Measurements from ENCODE around the gene OAS3.
"Not testable (repeated sequence)": the region's sequence is repeated elsewhere in the genome, so short reads cannot be mapped to it uniquely, and the experiment has no call there.

The OAS3 gene

DNA sequence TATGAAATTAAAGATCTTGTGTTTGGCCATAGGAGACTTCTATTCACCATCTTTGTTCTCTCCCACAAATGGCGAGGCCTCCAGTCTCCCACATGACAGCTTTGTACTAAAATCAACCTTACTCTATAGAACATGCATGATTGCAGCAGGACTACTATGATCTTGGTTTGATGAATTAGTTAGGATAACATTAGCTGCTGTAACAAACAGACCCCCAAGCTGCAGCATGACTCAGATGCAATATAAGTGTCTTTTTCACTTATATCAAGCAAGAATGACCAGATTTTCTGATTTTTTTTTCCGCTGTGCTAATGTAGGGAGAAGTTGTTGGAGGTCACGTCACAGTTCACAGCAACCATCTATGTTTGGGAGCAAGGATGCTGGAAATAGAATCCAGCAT is 10.8 kb upstream of the OAS3 start:
- DNase-seq, result no peak

DNA sequence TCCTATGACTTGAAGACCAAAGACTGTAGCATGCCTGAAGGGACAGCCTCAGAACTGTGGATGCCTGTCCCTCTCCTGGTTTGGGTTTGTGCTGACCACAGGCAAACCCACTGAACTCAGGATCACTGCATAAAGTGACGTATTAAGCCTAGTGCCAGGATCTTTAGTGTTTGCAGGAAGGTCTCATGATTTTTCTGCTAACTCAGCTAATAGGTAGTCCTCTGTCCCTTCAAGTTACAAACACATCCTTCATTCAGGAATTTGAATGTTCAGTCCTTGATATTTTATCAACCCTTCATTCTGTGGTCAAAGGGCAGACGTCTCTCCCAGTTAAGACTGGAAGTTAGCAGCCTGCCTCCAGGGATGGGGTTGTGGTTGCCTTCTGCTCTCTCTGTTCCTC is 10.3 kb upstream of the OAS3 start:
- no peak for DNase-seq

DNA sequence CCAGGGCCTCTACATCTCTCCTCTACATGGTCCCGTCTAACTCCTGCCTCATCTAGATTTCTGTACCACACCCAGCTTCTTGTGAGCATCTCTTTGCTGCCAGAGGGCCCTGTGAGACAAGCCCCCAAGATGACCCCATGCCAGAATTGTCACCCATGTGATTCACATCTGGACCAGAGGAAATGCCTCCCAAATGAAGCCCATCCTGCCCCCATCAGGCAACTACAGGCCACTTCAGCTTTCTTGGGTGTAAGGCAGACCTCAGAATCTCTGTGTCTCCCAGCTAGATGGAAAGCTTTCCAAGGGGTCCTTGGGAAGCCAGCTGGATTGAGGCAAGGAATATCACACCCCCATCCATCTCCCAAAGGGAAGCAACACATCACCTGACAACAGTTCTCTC is 9.3 kb upstream of the OAS3 start:
- DNase-seq, result no peak

DNA sequence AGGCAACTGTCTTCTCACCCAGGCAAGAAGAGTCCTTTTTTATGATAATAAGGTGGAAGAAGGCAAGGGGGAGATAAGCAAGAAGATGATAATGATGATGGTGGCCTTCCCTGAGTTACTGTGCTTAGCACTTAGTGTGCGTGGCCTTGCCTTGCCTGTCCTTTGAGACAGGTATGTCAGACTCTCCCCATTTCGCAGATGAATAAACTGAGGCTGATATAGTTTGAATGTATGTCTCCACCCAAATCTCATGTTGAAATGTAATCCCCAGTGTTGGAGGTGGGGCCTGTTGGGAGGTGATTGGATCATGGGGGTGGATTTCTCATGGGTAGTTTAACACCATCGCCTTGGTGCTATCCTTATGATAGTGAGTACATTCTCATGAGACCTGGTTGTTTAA is 8.6 kb upstream of the OAS3 start:
- no peak for DNase-seq

DNA sequence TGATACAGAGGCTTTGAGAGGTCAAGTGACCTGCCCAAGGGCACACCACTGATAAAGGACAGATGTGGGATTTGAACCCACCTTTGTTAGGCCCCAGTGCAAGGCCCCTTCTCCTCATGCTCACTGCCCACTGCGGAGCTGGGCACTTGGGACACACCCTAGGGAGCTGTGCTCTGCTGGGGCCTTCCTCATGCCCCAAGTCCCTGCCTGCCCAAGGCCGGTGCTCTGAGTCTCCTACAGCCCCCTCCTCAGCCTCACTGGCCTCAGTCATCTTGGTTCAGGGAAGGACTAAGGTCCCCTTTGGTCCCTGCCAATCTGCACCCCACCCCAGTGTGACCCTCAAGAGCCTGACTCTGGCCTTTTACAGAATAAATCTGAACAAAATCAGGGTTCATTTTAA is 7.9 kb upstream of the OAS3 start:
- DNase-seq, result no peak

DNA sequence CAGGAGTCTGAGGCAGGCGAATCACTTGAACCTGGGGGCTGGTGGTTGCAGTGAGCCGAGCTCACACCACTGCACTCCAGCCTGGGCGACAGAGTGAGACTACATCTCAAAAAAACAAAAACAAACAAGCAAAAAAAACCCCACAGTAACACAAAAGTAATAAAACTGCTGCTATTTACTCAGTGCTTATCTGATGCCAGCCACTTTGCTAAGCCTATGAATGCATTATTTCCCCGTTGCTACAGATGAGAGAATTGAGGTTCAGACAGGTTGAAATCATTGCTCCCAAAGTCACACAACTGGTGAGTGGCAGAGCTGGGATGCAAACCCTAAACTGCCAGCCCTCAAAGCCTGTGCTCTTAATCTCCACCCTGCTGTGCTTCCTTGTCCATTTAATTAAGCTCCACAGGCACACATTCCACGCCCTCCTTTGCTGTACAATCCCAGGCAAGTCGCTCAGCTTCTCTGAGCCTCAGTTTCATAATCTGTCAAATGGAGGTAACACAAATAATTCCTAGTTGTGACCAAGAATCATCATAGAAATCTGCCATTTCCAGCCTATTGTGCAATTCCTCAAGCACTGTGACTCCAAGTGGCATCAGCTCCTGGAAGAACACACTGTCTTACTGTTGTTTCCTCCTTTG is 5.7 kb upstream of the OAS3 start:
- no peak for DNase-seq

DNA sequence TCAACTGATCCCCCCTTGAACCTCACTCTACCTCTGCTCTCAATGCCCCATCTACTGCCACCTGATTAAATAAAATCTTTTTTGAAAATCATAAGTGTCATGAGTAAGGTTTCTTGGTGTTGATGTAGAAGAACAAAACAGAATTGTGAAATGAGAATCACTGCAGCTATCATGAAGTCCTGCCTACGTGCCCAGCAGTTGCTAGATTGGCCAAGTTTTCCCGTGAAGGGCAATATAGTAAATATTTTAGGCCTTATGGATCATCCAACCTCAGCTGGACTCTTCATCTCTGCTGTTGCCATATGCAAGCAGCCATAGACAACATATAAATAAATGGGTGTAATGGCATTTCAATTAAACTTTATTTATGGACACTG is 5.2 kb upstream of the OAS3 start:
- no peak for DNase-seq

DNA sequence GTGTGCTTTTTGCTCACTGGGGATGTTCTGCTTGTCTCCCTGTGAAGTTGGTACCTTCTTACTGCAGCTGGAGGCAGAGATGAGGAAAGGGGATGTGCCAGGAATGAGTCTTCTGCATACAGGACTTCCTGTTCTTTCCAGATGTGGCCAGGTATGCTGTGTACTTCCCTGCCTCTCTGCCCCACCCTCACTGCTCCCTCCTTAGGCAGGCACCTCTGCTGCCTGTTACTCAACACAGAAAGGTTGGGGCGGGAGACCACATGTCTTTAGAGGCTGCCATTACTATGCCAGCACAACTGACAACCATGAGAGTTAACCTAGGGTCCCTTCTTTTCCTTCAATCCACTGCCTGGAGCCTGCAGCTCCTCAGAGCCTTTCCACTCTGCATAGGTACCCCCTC is 2.0 kb upstream of the OAS3 start:
- no peak for DNase-seq

DNA sequence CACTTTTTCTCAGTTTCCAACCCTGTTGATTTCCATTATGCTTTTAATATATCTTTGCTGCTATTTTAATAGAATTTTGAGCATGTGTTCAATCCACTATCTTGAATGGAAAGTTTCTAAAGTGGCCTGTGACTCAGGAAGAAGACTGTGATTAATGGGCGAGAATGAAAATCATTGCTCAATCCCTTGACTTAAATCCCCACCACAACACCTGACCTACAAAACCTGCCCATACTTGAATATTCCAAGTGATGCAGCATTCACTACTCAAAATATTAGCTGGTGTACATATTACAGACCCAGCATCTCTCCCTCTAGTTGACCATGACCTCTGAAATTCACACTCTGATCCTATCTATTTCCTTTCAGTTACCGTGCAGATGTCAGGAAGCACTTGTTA is 1.3 kb upstream of the OAS3 start:
- DNase-seq, result no peak

DNA sequence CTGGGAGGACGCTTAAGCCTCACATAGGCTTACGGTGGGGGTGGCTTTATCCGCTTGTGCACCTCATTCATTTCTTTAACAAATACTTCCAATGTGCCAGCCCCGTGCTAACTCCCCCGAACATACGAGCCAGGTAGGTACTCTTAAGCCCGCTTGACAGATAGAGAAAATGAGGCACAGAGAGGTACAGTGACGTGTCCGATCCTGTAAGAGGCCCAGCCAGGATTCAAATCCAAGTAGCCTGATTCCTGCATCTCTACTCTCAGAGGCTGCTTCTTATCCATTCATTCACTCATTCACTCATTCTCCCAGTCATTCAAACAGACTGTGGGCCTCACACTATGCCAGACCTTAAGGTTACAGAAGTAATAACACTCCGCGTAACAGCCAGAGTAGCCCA is 477 bp downstream of the OAS3 start:
- no peak for DNase-seq

DNA sequence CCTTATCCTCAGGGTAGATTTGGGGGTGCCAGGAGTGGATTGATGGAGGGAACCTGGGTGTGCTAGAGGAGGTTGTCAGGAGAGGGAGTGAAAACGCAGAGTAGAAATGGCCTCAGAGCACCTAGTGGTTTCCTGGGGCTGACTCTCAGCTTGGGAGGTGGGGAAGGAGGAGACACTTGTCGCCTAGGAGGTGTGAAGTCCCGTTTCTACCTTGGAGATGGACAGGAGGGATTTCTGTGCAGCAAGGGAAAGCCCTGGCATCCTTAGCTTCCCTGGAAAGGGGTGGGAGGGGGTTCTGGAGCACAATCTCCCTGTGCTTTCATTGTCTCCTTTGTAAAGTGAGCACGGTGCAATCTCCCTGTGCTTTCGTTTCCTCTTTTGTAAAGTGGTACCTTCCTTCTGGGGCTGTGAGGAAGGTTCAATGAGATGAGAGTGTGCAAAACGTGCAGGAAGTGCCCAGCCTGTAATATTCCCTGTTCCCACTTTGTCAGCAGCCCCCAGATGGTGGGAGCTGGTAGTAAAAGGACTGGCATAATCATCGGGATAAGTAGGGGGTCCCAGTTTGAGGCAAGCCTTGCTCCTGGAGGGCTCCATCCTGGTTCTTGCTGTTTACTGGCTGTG is 1.6 kb downstream of the OAS3 start:
- peak; percentile 57 for DNase-seq

DNA sequence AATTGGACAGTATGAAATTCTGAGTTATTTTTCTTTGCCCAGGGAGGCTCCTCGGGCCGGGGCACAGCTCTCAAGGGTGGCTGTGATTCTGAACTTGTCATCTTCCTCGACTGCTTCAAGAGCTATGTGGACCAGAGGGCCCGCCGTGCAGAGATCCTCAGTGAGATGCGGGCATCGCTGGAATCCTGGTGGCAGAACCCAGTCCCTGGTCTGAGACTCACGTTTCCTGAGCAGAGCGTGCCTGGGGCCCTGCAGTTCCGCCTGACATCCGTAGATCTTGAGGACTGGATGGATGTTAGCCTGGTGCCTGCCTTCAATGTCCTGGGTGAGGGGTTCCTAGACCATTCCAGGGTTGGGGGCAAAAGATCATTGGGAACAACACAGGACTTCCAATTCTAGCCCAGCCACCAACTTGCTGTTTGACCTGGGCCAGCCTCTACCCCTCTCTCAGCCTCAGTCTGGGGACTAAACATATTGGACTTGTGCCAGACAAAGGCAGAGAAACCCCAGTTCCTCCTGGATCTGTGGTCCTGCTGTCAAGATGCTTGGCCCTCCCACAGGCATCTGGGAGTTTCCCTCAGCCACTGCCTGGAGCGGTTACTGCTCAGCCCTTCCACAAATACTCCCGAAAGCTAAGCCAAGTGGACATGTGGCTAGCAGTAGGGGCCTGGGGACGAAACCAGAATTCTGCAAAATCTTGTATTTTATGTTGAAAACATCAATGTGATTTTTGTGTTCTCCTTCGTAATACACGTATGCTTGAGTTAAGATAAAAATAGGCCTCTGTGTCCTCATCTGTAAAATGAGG is 3.5 kb downstream of the OAS3 start:
- no peak for DNase-seq

DNA sequence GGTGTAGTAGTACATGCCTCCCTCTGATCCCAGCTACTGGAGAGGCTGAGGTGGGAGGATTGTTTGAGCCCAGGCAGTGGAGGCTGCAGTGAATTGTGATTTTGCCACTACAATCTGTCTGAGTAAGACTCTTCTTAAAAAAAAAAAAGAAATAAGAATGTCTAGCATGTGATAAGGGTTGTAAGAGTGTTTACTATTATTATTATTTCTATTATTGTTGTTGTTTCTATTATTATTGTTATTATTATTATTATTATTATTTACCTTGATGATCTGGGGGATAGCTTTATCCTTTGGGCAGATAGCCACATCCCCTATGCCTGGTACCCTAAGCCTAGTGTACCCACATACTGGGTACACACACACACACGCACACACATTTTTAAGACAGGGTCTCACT is 4.3 kb downstream of the OAS3 start:
- DNase-seq, result no peak

DNA sequence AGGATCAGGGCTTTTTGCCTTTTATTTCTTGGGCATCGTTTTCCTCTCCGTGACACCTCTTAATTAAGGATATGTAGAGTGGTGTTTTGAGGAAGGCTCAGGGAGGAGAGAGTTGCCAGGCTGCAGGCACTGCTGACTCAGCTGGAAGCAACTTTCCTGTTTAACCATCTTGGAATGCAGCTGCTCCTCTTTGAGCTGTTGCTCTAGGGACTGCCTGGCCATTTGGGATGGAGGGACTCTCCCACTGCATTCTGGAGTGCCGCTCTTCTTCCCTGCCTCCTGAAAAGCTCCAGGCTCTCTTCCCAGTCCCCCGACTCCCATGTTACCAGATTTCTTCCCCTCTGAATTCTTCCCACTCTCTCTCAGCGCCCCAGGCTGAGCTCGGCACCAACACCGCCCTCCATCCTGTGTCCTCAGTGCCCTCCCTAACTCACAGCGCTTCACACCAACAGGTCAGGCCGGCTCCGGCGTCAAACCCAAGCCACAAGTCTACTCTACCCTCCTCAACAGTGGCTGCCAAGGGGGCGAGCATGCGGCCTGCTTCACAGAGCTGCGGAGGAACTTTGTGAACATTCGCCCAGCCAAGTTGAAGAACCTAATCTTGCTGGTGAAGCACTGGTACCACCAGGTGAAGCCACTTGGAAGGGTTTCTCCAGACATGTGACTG is 5.9 kb downstream of the OAS3 start:
- no peak for DNase-seq

DNA sequence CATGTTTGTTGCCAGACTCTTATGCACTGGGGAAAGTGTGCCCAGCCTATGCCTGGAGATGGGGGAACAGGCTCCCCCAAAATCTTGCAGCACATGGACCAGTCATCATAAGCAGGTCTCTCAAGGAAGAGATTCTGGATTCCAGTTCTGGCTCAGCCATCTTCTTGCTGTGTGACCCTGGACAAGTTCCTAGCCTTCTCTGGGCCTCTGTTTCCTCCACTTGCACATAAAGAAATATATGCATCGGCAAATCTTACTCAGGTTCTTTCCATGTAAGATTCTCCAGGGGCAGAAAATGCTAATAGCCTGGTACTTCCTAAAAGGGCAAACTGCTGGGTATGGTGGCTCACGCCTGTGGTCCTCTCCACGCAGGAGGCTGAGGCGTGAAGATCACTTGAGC is 7.2 kb downstream of the OAS3 start:
- no peak for DNase-seq

DNA sequence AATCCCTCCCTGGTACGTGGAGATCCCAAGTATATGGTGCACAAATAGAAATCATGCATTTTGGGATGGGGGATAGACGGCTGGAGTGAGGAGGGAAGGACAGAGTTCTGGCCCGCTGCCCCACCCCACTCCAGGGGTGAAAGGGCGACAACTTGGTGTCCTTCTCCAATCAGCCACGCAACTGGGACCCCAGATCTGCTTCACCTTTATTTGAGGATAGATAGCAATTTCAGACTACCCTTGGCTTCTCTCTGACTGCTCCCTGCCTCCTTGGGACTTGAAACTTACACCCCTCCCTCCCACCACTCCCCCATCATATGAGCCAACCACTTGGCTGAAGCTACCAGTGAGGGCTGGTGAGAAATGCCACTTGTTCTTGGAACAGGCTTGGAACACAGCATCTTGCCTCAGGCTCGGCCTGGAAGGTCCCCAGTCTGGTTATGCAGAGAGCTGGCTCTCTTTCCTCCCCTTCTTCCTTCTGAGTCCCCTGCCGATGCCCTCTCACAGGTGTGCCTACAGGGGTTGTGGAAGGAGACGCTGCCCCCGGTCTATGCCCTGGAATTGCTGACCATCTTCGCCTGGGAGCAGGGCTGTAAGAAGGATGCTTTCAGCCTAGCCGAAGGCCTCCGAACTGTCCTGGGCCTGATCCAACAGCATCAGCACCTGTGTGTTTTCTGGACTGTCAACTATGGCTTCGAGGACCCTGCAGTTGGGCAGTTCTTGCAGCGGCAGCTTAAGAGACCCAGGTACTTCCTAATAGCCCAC is 8.1 kb downstream of the OAS3 start:
- DNase-seq, result no peak

DNA sequence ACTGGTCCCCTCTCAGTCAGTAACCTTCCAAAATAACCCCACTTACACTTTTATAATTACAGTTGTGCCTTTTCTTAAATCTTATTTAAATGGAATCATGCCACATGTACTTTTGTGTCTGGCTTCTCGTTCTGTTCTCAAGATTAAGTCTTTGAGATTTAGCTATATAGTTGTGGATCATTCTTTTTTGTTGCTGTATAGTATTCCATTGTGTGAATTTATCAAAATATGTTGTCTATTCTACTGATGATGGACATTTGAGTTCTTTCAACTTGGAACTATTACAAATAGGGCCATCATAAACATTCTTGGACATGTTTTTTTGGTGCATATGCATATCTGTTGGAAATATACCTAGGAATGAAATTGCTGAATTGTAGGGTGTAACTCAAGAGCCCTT is 9.0 kb downstream of the OAS3 start:
- DNase-seq, result no peak

DNA sequence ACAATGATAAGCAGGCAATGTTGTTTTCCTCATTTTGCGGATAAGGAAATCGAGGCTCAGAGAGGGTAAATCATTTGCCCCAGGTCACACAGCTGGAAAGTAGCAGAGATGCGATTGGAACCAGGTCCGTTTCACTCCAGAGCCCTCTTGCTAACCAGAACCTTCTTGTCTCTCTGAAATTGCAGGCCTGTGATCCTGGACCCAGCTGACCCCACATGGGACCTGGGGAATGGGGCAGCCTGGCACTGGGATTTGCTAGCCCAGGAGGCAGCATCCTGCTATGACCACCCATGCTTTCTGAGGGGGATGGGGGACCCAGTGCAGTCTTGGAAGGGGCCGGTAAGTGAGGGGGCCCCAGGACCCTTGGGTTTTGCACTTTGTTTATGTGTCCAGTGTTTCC is 9.5 kb downstream of the OAS3 start:
- no peak for DNase-seq

DNA sequence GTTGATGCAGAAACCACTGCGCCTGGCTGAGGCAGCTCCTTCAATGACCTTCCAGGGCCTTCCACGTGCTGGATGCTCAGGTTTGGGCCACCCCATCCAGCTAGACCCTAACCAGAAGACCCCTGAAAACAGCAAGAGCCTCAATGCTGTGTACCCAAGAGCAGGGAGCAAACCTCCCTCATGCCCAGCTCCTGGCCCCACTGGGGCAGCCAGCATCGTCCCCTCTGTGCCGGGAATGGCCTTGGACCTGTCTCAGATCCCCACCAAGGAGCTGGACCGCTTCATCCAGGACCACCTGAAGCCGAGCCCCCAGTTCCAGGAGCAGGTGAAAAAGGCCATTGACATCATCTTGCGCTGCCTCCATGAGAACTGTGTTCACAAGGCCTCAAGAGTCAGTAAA is 10.5 kb downstream of the OAS3 start:
- no peak for DNase-seq

DNA sequence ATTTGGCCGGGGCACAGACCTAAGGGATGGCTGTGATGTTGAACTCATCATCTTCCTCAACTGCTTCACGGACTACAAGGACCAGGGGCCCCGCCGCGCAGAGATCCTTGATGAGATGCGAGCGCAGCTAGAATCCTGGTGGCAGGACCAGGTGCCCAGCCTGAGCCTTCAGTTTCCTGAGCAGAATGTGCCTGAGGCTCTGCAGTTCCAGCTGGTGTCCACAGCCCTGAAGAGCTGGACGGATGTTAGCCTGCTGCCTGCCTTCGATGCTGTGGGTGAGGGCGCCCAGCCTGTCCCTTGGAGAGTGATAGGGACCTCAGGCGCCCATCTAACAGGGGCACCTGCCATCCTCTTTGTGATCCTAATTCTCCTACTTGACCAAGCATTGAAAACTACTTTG is 12.4 kb downstream of the OAS3 start:
- DNase-seq, result no peak

DNA sequence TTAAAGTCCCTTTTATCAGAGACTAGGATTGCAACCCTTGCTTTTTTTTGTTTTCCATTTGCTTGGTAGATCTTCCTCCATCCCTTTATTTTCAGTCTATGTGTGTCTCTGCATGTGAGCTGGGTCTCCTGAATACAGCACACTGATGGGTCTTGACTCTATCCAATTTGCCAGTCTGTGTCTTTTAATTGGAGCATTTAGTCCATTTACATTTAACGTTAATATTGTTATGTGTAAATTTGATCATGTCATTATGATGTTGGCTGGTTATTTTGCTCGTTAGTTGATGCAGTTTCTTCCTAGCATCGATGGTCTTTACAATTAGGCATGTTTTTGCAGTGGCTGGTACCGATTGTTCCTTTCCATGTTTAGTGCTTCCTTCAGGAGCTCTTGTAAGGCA is 18.9 kb downstream of the OAS3 start:
- not testable (repeated sequence) for DNase-seq

DNA sequence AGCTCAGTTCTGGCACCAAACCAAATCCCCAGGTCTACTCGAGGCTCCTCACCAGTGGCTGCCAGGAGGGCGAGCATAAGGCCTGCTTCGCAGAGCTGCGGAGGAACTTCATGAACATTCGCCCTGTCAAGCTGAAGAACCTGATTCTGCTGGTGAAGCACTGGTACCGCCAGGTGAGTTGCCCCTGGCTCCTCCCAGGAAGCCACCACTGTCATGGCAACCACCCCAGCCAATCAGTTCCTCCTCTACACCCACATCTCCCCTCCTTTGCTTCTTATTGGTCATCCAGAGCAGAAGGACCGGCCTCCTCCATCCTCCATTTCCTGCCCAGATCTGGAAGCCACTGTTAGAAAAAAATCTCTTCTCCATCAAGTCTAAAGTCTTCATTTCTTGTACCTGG is 22.8 kb downstream of the OAS3 start:
- DNase-seq, result peak; percentile 54

DNA sequence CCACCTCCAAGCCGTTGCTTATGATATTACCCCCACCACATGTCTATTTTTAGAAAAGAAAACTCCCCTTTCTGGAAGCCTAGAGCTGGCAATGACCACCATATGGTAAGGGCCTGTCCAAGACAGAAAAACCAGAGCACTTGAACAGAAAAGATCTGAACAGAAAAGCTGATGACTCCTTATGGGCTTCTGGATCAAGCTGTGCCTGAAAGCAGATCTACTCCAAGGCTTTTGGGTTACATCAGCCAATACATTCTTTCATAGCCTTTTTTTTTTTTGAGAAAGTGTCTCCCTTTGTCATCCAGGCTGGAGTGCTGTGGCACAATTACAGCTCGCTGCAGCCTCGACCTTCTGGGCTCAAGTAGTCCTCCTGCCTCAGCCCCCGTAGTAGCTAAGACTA is 23.3 kb downstream of the OAS3 start:
- DNase-seq, result no peak

All from RPMI8226 (cell line).